ENCODE data around the gene NFIC. TPM values are rescaled to one million over a fixed set of nuclear protein-coding genes. Genes with fewer than 3 reads are reported as not detected.

Gene NFIC
- total RNA-seq (100 to 1,000 TPM; 113 to 127 TPM), polyA plus RNA-seq (ENCODE audit: insufficient read depth, low read depth, low replicate concordance) (56.5 TPM)
- long read RNA-seq, donor 1, transcript NFIC-210 (10 exons, 1,558 nt) = minor isoform, 5 of 26 reads
- long read RNA-seq, donor 1, transcript NFIC-202 (10 exons, 1,755 nt) = major isoform, 6 of 26 reads
- long read RNA-seq, donor 1, partial matches to known transcripts = 12 of 26 reads
- long read RNA-seq, donor 1, other reads (novel, unspliced or antisense) = 0 of 26 reads
- long read RNA-seq, donor 2, partial matches to known transcripts = 7 of 10 reads
- long read RNA-seq, donor 2, other reads (novel, unspliced or antisense) = 0 of 10 reads

GRCh38 chr19:3365836-3366752, at the start of gene NFIC:
NFIC (plus strand) TSS chr19:3366583; CDS start chr19:3366637, 54 bp downstream.
- intact Hi-C loops (cut with DNase I; ENCODE audit: low total_unique reads) = loop anchor here (10.0 kb wide), 1 partner anchor 59 kb away; no protein-coding TSS in a partner anchor
- DNase-seq = peak; percentile 83
- no peaks in the 10 kb centered on the region for H3K36me3 ChIP-seq (ENCODE audit: low read depth, missing control alignments)
- H3K27ac ChIP-seq = peak within 1 kb of the TSS; percentile 97 to 99
- peaks cover 52% of the 10 kb centered on the region for H3K4me1 ChIP-seq
- TF ChIP-seq CTCF (IDR thresholded peaks at IDR 0.05) = no peak
- no peak for TF ChIP-seq POLR2A (IDR thresholded peaks at IDR 0.05)
- H3K27me3 ChIP-seq = no peaks in the 10 kb centered on the region
- H3K4me3 ChIP-seq = peak within 1 kb of the TSS; percentile 87 to 96
- no peaks in the 10 kb centered on the region for H3K9me3 ChIP-seq
- WGBS, 2 donors = 1% methylated on average over 28 to 48 of the region's 64 CpGs

- no peaks in the 10 kb centered on the region for H3K9me3 ChIP-seq
- no peak for DNase-seq
- intact Hi-C loops (cut with DNase I; ENCODE audit: low total_unique reads) = no loop called here
- TF ChIP-seq POLR2A (IDR thresholded peaks at IDR 0.05) (no peak), CTCF (IDR thresholded peaks at IDR 0.05) (no peak)
- no peaks in the 10 kb centered on the region for H3K36me3 ChIP-seq (ENCODE audit: low read depth, missing control alignments)
- H3K4me1 ChIP-seq = no peaks in the 10 kb centered on the region
- no peak overlapping the region for H3K27ac ChIP-seq
- 81 to 89% methylated on average over 5 of the region's 5 CpGs for WGBS, 2 donors
- no peak overlapping the region for H3K4me3 ChIP-seq
- no peaks in the 10 kb centered on the region for H3K27me3 ChIP-seq
These were observed 49.6 kb upstream of the NFIC start for GRCh38 chr19:3316659-3317207.

- Histone ChIP-seq H3K27ac (no peak overlapping the region), H3K27me3 (no peaks in the 10 kb centered on the region)
These were observed 46.6 kb upstream of the NFIC start for GRCh38 chr19:3319643-3320353.

More at GRCh38 chr19:3319643-3320353, 46.6 kb upstream of the NFIC start:
- TF ChIP-seq POLR2A (IDR thresholded peaks at IDR 0.05) = no peak
- no peak for TF ChIP-seq CTCF (IDR thresholded peaks at IDR 0.05)
- H3K4me1 ChIP-seq = no peaks in the 10 kb centered on the region
- intact Hi-C loops (cut with DNase I; ENCODE audit: low total_unique reads) = loop anchor here (5.0 kb wide), 1 partner anchor 153 kb away; no protein-coding TSS in a partner anchor
- DNase-seq = no peak
- no peaks in the 10 kb centered on the region for H3K36me3 ChIP-seq (ENCODE audit: low read depth, missing control alignments)
- no peaks in the 10 kb centered on the region for H3K9me3 ChIP-seq
- 48 to 54% methylated on average over 16 to 18 of the region's 18 CpGs for WGBS, 2 donors
- H3K4me3 ChIP-seq = no peak overlapping the region
